ENCODE results near the gene GAB3. TPM values are rescaled to one million over a fixed set of nuclear protein-coding genes. Genes with fewer than 3 reads are reported as not detected.

The GAB3 gene, protein sequence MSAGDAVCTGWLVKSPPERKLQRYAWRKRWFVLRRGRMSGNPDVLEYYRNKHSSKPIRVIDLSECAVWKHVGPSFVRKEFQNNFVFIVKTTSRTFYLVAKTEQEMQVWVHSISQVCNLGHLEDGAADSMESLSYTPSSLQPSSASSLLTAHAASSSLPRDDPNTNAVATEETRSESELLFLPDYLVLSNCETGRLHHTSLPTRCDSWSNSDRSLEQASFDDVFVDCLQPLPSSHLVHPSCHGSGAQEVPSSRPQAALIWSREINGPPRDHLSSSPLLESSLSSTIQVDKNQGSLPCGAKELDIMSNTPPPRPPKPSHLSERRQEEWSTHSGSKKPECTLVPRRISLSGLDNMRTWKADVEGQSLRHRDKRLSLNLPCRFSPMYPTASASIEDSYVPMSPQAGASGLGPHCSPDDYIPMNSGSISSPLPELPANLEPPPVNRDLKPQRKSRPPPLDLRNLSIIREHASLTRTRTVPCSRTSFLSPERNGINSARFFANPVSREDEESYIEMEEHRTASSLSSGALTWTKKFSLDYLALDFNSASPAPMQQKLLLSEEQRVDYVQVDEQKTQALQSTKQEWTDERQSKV
- 0.41 to 1.1 TPM (median 0.90 TPM) in 5 replicates for total RNA-seq (2022; extraction: Qiagen RNA extraction)

DNA sequence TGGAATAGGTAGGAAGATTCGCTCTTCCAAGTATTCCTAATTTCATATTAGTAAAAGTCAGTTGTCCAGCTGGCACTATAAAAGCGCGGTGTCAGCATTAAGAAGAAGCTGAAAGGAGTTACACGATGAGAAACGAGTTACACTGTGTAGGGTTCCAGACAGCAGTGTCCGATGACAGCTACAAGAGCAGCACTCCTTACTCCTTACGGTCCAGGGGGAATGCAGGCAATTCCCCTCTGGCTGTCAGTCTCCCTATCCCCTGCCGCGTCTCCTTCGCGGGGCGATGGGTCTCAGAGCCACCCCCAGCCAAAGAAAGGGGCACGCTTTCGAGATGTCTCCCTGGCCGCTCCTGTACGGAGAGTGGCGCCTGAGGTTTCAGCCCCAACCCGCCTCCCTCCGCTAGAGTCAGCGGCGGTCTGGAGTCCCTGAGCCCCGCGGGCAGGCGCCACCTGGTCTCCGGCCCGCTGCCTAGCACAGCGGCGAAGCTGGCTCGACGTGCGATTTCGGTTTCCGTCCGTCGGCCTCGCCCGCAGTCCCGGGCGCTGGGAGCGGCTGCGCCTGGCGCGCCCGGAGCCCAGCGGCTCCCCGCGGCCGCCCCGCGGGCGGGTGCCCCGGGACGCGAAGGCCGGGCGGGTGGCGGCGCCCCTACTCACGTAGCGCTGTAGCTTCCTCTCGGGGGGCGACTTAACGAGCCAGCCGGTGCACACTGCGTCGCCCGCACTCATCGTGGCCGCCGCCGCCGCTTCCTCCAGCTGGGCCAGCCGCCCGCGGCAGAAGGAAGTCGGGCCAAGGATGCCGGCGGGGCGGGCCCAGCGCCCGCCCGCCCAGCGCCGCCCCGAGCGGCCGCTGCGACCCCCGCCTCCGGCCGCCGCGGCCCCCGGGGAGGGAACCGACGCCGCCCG lies at the start of gene GAB3:
TSS of gene GAB3 (minus strand) at position 777 of the 902 bp plus-strand sequence. CDS start at position 725, 52 bp downstream.

DNA sequence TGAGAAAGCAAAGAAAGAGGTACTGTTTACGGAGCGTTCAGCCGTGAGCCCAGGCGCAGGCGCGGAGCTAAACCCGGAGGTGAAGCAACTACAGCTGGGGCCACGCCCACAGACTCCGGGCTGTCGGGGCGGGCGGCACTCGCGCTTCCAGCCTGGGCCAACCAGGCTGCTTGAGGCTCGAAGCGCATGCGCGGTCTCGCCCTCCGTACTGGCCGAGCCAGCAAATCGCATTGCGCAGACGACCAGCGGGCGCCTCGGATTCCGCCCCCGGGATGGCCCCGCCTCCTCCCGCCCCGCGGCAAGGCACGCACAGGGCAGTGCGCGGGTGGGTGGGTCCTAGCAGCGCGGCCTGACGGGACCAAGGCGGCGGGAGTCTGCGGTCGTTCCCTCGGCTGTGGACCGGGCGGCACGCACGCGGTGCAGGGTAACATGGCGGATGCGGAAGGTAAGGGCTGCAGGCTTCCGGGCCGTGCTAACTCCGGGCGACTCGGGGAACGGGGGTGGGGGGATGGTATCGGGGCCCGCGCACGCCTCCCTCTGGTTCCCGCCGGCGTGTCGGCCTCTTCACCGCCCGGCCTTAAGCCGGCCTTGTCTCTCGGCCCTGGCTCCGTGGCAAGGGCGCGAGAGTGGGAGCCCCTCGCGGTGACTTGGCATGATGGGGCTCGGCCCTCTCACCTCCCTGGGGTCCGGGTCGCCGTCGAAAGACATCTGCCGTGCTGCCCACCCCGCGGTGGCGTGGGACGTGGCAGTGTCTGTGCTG lies 11.8 kb upstream of the GAB3 start, which contains the start of gene DKC1:
TSS of gene DKC1 (plus strand) at position 328 of the 760 bp plus-strand sequence. CDS start at position 430, 102 bp downstream.

DNA sequence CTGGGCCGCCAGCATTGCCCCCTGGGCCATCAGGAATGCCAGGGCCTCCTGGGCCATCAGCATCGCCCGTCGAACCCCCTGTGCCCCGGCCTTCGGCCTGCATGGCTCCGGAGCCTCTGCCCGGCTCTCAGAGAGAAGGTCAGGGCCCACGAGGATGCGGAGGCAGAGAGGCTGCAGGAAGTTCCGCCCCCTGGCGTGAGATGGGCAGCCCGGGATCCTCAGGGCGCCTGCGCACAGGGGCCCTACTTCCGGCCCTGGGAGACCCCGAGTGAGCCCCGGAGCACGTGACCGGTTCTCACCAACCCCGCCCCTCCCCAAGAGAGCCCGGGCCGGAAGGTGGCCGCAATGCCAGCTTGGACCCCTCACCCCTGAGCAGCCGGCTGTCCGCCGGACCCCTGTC lies 97.5 kb downstream of the GAB3 start, which contains the start of gene CTAG2:
TSS of gene CTAG2 (minus strand) at position 167 of the 400 bp plus-strand sequence. CDS start at position 103, 64 bp downstream.

Other genes starting within 250 kb of the GAB3 start
- 34.7 to 46.6 TPM (median 42.6 TPM) in 5 replicates for gene FAM3A, start 234.8 kb downstream of the GAB3 start, total RNA-seq (2022; extraction: Qiagen RNA extraction)
- 1,257 to 1,682 TPM (median 1,603 TPM) in 5 replicates for gene G6PD, start 204.2 kb downstream of the GAB3 start, total RNA-seq (2022; extraction: Qiagen RNA extraction)
- 30.1 to 42.7 TPM (median 40.9 TPM) in 5 replicates for gene IKBKG, start 203.5 kb downstream of the GAB3 start, total RNA-seq (2022; extraction: Qiagen RNA extraction)
- not detected in 5 replicates for gene CTAG1A, start 165.9 kb downstream of the GAB3 start, total RNA-seq (2022; extraction: Qiagen RNA extraction)
- gene CTAG1B, start 131.8 kb downstream of the GAB3 start, total RNA-seq (2022; extraction: Qiagen RNA extraction) = not detected in 5 replicates
- not detected in 5 replicates for gene CTAG2, start 97.5 kb downstream of the GAB3 start, total RNA-seq (2022; extraction: Qiagen RNA extraction)
- 150 to 187 TPM (median 161 TPM) in 5 replicates for gene DKC1, start 11.8 kb upstream of the GAB3 start, total RNA-seq (2022; extraction: Qiagen RNA extraction)
- 15.5 to 17.3 TPM (median 16.8 TPM) in 5 replicates for gene MPP1, start 54.4 kb upstream of the GAB3 start, total RNA-seq (2022; extraction: Qiagen RNA extraction)
- not detected in 5 replicates for gene SMIM9, start 83.6 kb upstream of the GAB3 start, total RNA-seq (2022; extraction: Qiagen RNA extraction)
- 62.4 to 93.4 TPM (median 84.6 TPM) in 5 replicates for gene F8A1, start 135.3 kb upstream of the GAB3 start, total RNA-seq (2022; extraction: Qiagen RNA extraction)